Suppressor macrophage treated with lipopolysaccharide for 4 hours (primary cell): ENCODE data around the gene SURF1.

Experiments
- DNase-seq: peaks from one replicate; pipeline ENCODE4 v3.0.0-alpha.2; 2020

The SURF1 gene

GRCh38 chr9:133315997-133316396, 40.3 kb downstream of the SURF1 start:
- DNase-seq = no peak

GRCh38 chr9:133309608-133310007, 46.7 kb downstream of the SURF1 start:
- no peak for DNase-seq

- no peak for DNase-seq
These were observed 49.0 kb downstream of the SURF1 start for GRCh38 chr9:133307301-133307700.

- no peak for DNase-seq
These were observed 49.8 kb downstream of the SURF1 start for GRCh38 chr9:133306242-133307204.

- DNase-seq = no peak
These were observed 50.6 kb downstream of the SURF1 start for GRCh38 chr9:133305731-133306130.

- DNase-seq = no peak
These were observed 51.6 kb downstream of the SURF1 start for GRCh38 chr9:133304477-133305377.

GRCh38 chr9:133304158-133304470, 52.2 kb downstream of the SURF1 start:
- DNase-seq = no peak

GRCh38 chr9:133303266-133304157, 52.8 kb downstream of the SURF1 start:
- DNase-seq = no peak
